GM13977 (cell line): ENCODE data around the gene MRPS16.
"Not testable (repeated sequence)": the region's sequence is repeated elsewhere in the genome, so short reads cannot be mapped to it uniquely, and the experiment has no call there.

ENCODE experiments used
- DNase-seq: peaks from one replicate; pipeline ENCODE4 v3.0.0; 2012; ENCODE audit warnings: low spot score
- CTCF ChIP-seq: IDR thresholded peaks from 2 replicates; pipeline ENCODE4 v1.5.1; 2012; ENCODE audit warnings: mild to moderate bottlenecking, control low read depth; ENCODE audit not compliant: insufficient read depth; ENCODE audit errors: extremely low read depth, missing control alignments
- in situ Hi-C: fragments of 300-500 bp; cut with MboI; formaldehyde crosslinking; loops from one replicate; pipeline ENCODE4 v1.12.0; 2022; ENCODE audit warnings: low sequenced_read_pairs, low pct_unique_long_range_greater_than_20kb, mixed read lengths, inconsistent platforms; ENCODE audit not compliant: unreplicated experiment

The MRPS16 gene

GRCh38 chr10:73264423-73264822, 12.0 kb upstream of the MRPS16 start:
- in situ Hi-C loops: loop anchor here (25.0 kb wide), 1 partner anchor 373 kb away; the partner anchor contains the start of gene MYOZ1
- no peak for TF ChIP-seq CTCF
- DNase-seq: no peak

- peak; percentile 39 for TF ChIP-seq CTCF
- DNase-seq: peak; percentile 24
- in situ Hi-C loops: loop anchor here (25.0 kb wide), 1 partner anchor 373 kb away; the partner anchor contains the start of gene MYOZ1
Observed at GRCh38 chr10:73263693-73264347, 11.4 kb upstream of the MRPS16 start.

GRCh38 chr10:73262880-73263555, 10.6 kb upstream of the MRPS16 start:
- in situ Hi-C loops: loop anchor here (25.0 kb wide), 1 partner anchor 374 kb away; the partner anchor contains the start of gene MYOZ1
- DNase-seq: no peak
- TF ChIP-seq CTCF: no peak

GRCh38 chr10:73262105-73262730, 9.8 kb upstream of the MRPS16 start:
- in situ Hi-C loops: loop anchor here (25.0 kb wide), 1 partner anchor 375 kb away; the partner anchor contains the start of gene MYOZ1
- no peak for TF ChIP-seq CTCF
- no peak for DNase-seq

- DNase-seq: no peak
- TF ChIP-seq CTCF: no peak
- in situ Hi-C loops: loop anchor here (25.0 kb wide), 1 partner anchor 376 kb away; the partner anchor contains the start of gene MYOZ1
Observed at GRCh38 chr10:73261362-73261995, 9.0 kb upstream of the MRPS16 start.

- in situ Hi-C loops: loop anchor here (25.0 kb wide), 1 partner anchor 379 kb away; the partner anchor contains the start of gene MYOZ1
- not testable (repeated sequence) for DNase-seq
Observed at GRCh38 chr10:73258612-73259011, 6.2 kb upstream of the MRPS16 start.
